GM18907 (cell line): ENCODE data around the gene ZNF805.
"Not testable (repeated sequence)": the region's sequence is repeated elsewhere in the genome, so short reads cannot be mapped to it uniquely, and the experiment has no call there.

Source experiments
- ATAC-seq: cut with Tn5 transposase; IDR thresholded peaks from one replicate; pipeline ENCODE4 v1.9.1; 2021; ENCODE audit warnings: mild to moderate bottlenecking, moderate library complexity; ENCODE audit not compliant: unreplicated experiment

Gene ZNF805

DNA sequence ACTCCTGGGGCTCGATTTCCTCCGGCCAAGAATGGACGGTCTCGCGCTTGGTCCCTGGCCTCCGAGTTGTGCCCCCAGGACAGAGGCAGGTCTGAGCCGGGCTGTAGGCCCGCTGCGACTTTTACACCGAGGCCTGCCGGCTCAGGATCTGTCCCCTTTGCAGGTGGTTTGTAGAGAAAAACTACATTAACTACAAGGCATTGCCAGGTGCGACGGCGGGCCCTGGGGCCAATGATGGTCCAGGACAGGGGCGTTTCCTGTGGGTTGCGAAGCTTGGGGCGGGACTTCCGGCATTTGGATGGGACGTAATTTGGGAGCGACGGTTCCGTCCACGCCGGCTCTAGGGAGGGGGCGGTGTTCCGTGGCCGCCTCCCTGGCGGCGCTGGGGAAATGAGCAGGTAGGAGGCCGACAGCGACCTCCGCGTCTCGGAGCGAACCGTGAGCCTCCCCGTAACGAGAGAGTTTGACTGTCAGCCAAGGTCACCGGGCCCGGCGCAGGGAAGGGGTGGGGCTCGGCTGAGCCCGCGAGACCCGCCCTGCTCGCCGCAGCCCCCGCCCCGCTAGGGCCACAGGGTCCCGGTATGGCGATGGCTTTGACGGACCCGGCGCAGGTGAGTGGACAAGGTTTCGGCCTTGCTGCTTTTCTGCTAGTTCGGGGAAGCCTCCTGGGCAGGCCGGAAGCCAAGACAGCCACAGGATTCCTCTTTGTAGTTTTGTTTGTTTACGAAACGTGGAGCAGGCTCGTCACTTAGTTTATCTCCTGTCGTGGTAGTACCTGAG lies at the start of gene ZNF805:
ZNF805 (plus strand) TSS at position 322 of the 780 bp plus-strand sequence; CDS start at position 582, 260 bp downstream.
- peak; percentile 91 for ATAC-seq

DNA sequence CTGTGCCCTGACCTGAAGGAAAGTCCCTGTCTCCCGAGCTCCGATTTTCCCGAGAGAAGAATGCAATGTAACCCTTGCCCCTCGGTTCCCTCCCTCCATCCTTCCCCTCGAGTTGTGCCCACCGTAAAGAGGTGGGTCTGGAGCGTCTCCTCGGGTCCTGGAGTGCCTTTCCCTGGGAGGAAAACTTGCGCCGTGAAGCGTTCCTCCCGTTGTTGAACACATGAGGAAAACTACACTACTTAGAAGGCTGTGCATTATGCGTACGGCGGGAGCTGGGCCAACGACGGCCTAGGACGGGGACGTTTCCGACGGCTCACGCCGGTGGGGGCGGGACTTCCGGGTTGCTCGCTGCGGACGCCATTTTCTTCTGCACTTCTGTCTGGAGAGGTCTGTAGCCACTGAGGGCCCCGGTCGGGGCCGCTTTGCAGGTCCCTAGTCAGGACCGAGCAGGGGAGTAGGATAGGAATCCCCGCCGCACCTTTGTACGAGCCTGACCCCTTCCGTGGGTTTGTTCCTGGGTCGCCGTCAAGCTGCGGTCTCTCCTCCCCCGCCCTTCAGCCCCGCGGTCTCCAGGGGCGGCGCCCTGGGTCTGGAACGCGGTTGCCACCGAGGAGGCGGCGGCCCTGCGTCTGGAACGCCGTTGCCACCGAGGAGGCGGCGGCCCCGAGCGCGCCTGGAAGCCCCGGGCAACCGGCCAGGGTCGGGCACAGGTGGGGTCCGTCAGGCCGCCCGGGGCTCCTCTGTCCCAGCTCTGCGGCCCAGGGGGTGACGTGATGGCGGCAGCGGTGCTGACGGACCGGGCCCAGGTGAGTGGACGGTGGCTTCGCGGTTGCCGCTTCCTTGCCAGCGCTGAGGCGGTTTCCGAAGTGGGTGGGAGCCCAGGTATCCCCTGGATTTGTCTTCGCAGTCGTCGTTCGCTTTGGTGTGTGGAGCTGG lies 49.0 kb upstream of the ZNF805 start, which contains the start of gene ZNF264:
ZNF264 (plus strand) TSS at position 360 of the 936 bp plus-strand sequence; CDS start at position 774, 414 bp downstream.
- peak; percentile 96 for ATAC-seq

DNA sequence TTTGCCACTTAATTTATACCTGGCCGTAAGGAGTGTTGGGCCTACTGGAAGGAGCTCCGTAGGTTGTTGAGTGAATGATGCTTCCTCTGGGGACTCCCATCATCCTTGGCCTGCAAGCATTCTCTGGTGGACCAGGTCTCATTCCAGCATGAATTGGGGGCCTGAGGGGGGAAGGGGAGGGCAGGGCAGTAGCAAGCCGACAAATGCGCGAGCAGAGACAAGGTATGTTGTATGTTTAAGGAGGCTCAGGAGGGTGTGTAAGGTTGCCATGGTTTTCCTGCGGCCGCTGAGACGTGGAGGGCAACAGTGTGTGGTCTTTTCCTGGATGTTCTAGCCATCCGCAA lies 48.4 kb upstream of the ZNF805 start:
- ATAC-seq, result no peak

GRCh38 chr19:57192993-57193392 lies 47.4 kb upstream of the ZNF805 start:
- ATAC-seq, result no peak

DNA sequence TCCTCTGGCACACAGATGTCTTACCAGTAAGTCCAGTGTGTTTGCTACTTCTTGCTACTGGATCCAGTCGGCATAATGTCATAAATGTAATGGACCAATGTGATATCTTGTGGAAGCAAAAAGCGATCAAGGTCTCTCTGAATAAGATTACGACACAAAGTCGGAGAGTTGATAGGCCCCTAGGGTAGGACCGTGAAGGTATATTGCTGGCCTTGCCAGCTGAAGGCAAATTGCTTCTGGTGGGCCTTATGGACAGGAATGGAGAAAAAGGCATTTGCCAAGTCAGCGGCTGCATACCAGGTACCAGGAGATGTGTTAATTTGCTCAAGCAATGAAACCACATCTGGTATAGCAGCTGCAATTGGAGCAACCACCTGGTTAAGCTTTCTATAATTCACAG lies 42.6 kb upstream of the ZNF805 start:
- not testable (repeated sequence) for ATAC-seq

DNA sequence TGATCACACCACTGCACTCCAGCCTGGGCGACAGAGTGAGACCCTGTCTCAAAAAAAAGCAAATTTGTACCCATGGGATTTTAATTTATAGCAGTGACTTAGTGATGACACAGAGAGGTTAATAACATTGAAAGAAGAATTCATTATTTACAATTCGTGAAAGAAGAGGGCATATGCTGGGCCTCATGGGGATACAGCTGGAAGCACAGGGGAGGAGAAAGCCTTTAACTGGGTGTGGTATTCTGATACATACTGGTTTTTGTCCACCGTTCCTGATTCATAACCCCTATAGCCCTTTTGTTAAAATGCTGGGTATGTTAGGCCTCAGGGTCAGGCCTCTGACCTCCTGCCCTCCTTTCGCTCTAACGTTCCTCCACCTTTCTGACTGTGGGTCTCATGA lies 38.3 kb upstream of the ZNF805 start:
- ATAC-seq, result no peak

DNA sequence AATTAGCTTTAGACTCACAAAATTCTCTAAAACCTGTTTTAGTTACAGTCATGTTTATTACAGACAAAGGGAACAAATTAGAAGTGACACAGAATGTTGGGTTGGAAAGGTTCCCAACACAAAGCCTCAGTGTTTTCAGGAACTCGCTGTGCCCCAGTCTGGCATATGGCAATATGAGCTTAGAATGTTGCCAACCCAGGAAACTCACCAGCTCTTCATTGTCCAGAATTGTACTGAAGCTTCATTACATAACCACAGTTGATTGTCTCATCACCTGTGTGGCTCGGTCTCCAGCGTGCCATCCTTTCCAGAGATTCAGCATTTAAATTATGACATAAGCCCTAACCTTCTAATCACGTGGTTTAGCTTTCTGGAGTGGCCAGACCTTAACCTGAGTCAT lies 30.1 kb upstream of the ZNF805 start:
- ATAC-seq, result no peak

GRCh38 chr19:57212109-57212508 lies 28.3 kb upstream of the ZNF805 start:
- ATAC-seq, result no peak

GRCh38 chr19:57227502-57227901 lies 12.9 kb upstream of the ZNF805 start:
- no peak for ATAC-seq

DNA sequence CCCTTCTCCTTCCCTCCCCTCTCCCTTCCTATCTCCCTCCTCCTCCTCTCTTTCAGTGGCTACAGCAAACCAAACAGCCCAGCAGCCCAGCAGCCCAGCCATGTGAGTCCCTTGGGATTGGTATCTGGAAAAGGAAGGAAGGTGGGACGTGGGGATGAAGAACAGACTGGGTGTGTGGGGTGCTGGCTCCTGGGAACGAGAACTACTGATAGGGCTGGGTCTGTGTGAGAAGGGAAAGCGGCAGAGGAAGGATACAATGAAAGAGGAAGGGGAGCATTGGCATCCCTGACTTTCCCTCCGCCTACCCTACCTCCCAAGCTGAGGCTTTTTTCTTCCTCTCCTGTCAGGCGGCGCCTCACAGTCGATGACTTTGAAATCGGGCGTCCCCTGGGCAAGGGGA lies 8.7 kb upstream of the ZNF805 start:
- ATAC-seq, result no peak

DNA sequence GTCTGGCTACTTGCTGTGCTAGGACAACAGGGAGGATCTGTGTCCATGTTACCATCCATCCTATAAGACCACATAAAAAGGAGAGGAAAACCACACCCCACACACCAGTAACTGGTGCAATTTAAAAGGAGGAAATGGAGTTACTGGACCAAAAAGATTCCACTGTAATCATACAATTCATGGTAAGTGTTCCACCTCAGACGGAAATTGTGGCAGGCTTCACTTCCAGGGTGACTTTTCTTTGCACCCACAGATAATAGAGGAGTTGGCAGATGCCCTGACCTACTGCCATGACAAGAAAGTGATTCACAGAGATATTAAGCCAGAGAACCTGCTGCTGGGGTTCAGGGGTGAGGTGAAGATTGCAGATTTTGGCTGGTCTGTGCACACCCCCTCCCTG lies 7.2 kb upstream of the ZNF805 start:
- ATAC-seq, result no peak

GRCh38 chr19:57239982-57240310 lies 486 bp upstream of the ZNF805 start:
- ATAC-seq, result peak; percentile 29

- ATAC-seq, result no peak
Measured at GRCh38 chr19:57241176-57241575, 744 bp downstream of the ZNF805 start.

DNA sequence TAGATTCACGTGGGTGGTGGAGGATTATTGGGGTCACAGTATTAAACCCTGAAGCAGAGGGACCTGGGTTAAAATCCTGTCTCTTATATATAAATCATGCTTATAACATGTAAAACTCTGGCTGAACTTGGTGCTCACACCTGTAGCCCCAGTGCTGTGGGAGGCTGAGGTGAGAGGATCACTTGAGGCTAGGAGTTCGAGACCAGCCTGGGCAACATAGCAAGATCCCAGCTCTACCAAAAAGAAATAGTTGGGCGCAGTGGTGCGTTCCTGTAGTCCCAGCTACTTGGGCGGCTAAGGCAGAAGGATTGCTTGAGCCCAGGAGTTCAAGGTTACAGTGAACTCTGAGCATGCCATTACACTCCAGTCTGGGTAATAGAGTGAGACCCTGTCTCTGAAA lies 2.4 kb downstream of the ZNF805 start:
- ATAC-seq, result no peak

DNA sequence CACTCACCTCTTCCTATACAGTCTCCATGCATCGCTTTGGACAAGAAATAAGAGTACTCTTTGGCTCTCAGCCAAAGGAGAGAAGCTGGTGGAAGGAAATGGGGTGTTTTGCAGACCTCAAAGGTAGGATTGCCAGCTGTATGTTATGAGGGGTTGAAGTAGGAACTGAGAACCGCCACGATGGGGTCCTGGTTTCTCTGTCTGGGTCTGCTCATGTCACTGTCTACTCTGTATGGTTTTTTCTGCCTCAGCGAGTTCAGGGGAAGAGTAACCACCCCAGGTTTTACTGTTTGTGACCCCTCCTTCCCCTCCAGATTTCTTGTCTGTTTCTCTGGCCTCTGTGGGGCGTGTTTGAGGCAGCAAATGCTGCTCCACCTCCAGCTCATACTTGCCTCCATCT lies 4.1 kb downstream of the ZNF805 start:
- ATAC-seq, result no peak

- no peak for ATAC-seq
Measured at GRCh38 chr19:57245066-57245465, 4.6 kb downstream of the ZNF805 start.

- no peak for ATAC-seq
Measured at GRCh38 chr19:57245959-57246358, 5.5 kb downstream of the ZNF805 start.

- ATAC-seq, result no peak
Measured at GRCh38 chr19:57248646-57249045, 8.2 kb downstream of the ZNF805 start.

DNA sequence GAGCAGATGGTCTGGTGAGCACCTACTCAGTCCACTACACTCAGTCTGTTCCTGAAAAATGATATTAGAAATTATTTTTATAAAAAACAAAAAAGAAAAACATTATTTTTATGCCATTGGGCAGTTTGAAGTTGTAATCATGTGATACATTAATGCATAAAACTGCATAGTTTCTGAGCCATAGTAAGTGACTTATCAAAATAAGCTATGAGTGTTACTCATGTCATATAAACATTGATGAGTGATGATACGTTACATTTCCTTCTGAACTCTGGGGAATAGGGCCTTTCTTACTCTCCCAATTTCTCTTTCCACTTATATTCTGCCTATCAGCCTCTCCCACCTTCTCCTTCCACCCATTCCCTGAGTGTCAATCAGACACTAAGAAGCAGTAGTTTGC lies 8.9 kb downstream of the ZNF805 start:
- no peak for ATAC-seq

- not testable (repeated sequence) for ATAC-seq
Measured at GRCh38 chr19:57253767-57254166, 13.3 kb downstream of the ZNF805 start.

DNA sequence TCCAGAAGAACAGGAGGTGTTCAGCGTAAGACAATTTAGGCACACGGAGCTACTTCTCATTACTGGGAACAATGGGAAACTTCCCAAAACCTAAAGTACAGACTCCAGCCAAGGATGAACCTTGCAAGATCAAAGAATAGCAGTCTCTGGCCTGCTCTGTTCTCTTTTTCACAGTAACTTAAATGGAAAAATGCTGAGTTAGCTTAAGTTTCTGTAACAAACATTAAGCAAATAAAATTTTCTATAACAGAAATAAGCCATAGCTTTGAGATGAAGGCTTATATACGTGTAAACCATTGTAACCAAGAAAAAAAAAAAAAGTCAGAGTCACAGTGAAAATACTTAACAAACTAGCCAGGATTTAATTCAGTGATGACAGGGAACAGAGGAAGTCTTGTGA lies 21.6 kb downstream of the ZNF805 start:
- no peak for ATAC-seq

DNA sequence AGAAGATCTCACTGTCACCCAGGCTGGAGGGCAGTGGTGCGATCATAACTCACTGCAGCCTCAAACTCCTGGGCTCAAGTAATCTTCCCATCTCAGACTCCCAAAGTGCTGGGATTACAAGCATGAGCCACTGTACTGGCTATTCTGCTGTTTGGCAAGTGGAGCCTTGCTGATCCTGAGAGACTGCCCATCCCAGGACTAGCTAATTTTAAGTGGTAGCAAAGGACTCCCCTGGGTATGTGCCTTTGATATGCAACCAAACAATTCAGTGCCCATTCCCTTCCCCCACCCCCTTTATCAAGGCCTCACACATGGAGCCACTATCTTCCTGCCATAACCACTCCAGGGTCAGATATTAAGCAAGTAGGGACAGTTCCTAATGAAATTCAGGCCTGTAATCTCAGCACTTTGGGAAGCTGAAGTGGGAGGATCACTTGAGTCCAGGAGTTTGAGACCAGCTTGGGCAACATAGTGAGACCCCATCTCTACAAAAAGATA lies 22.9 kb downstream of the ZNF805 start:
- no peak for ATAC-seq
